OCI-LY7 (cell line): ENCODE data around the gene RAB3B. TPM values are rescaled to one million over a fixed set of nuclear protein-coding genes. Genes with fewer than 3 reads are reported as not detected.
"Not testable (repeated sequence)": the region's sequence is repeated elsewhere in the genome, so short reads cannot be mapped to it uniquely, and the experiment has no call there.

ENCODE experiments used
- BruUV-seq: library from RNA; stranded (reverse); fragments of 400-500 nt; replicated peaks from 2 replicates; lab custom pipeline; 2021; lab: Mats Ljungman, UMichigan
- CTCF ChIA-PET: fragments of 300-600 bp; sonication (Branson Sonifier 250); formaldehyde crosslinking; loops from one replicate; lab custom pipeline; 2022; ENCODE audit warnings: antibody characterized with exemption; ENCODE audit not compliant: unreplicated experiment; lab: Charles Lee
- POLR2A ChIA-PET: fragments of 300-600 bp; sonication (Branson Sonifier 250); formaldehyde crosslinking; loops from one replicate; lab custom pipeline; 2022; ENCODE audit warnings: antibody characterized with exemption; lab: Charles Lee
- DNase-seq: peaks from one replicate; pipeline ENCODE4 v3.0.0-alpha.2; 2015; ENCODE audit warnings: low spot score
- H2AFZ ChIP-seq: fragments of 200-600 bp; sonication (generic), shearing (Covaris generic); 2 replicates; pipeline ENCODE4 v1.6.1; 2014; ENCODE audit warnings: mild to moderate bottlenecking, antibody characterized with exemption, low read length, moderate library complexity
- H3K27ac ChIP-seq: fragments of 200-600 bp; sonication (generic); 2 replicates; pipeline ENCODE4 v1.5.1; 2014; ENCODE audit warnings: mixed run types, low read depth, mild to moderate bottlenecking, moderate library complexity, low read length, inconsistent platforms; ENCODE audit not compliant: poor library complexity, severe bottlenecking
- H3K36me3 ChIP-seq: fragments of 200-600 bp; sonication (generic); 2 replicates; pipeline ENCODE4 v1.6.1; 2014; ENCODE audit warnings: mild to moderate bottlenecking, antibody characterized with exemption, low read length, moderate library complexity, mixed read lengths; ENCODE audit not compliant: insufficient read depth
- H3K4me1 ChIP-seq: fragments of 200-600 bp; sonication (generic); 2 replicates; pipeline ENCODE4 v1.5.1; 2014; ENCODE audit warnings: mild to moderate bottlenecking, low read length; ENCODE audit not compliant: insufficient read depth, poor library complexity, severe bottlenecking
- H3K4me2 ChIP-seq: fragments of 200-600 bp; sonication (generic); 2 replicates; pipeline ENCODE4 v1.6.1; 2014; ENCODE audit warnings: mild to moderate bottlenecking, low read length
- H3K4me3 ChIP-seq: fragments of 200-600 bp; sonication (generic); 2 replicates; pipeline ENCODE4 v1.5.1; 2014; ENCODE audit warnings: mild to moderate bottlenecking, low read depth, low read length; ENCODE audit not compliant: poor library complexity, severe bottlenecking
- H3K79me2 ChIP-seq: fragments of 200-600 bp; sonication (generic); 2 replicates; pipeline ENCODE4 v1.6.1; 2016; ENCODE audit warnings: low read depth, mild to moderate bottlenecking, low read length, moderate library complexity, mixed read lengths; ENCODE audit not compliant: insufficient read depth
- H3K9me2 ChIP-seq: fragments of 200-600 bp; sonication (generic); 2 replicates; pipeline ENCODE4 v1.6.1; 2016; ENCODE audit warnings: mild to moderate bottlenecking, low read length, mixed read lengths; ENCODE audit not compliant: insufficient read depth
- H3K9me3 ChIP-seq: fragments of 200-600 bp; sonication (generic); 2 replicates; pipeline ENCODE4 v1.6.1; 2014; ENCODE audit warnings: mild to moderate bottlenecking, mixed run types, low read length, mixed read lengths
- H4K20me1 ChIP-seq: fragments of 200-600 bp; sonication (generic); 2 replicates; pipeline ENCODE4 v1.6.1; 2014; ENCODE audit warnings: mild to moderate bottlenecking, antibody characterized with exemption, low read length, moderate library complexity, mixed read lengths; ENCODE audit not compliant: insufficient read depth
- CTCF ChIP-seq: fragments of 200-600 bp; sonication (generic); conservative IDR thresholded peaks from 2 replicates; pipeline ENCODE4 v1.5.1; 2014; ENCODE audit warnings: mild to moderate bottlenecking, antibody characterized with exemption, low read length, moderate library complexity, mixed read lengths
- EZH2phosphoT487 ChIP-seq: fragments of 200-600 bp; sonication (generic); IDR thresholded peaks from 2 replicates; pipeline ENCODE4 v1.6.1; 2018; ENCODE audit warnings: low read depth, borderline replicate concordance, mild to moderate bottlenecking, mixed run types, antibody characterized with exemption, low read length, moderate library complexity, mixed read lengths
- intact Hi-C: fragments of 100-400 bp; cut with micrococcal nuclease; formaldehyde crosslinking; loops from one replicate; pipeline ENCODE4 v1.10.0; 2022; ENCODE audit not compliant: unreplicated experiment
- total RNA-seq, 2 experiments: library from RNA; depleted of rRNA in 1 of 2; stranded (reverse); fragments of >200 nt in 1 of 2; shearing (Covaris generic) in 1 of 2; gene quantifications; 2 replicates each; pipeline ENCODE4 v1.2.3, GENCODE V29; 2014 to 2022

The RAB3B gene
- total RNA-seq, 2 experiments from 2014 or later, result 0.03 TPM; not detected in 1

GRCh38 chr1:52008071-52008809, 17.7 kb upstream of the RAB3B start:
- intact Hi-C loops, result no loop called here
- H3K4me1 ChIP-seq, result no peaks in the 10 kb centered on the region
- H3K9me2 ChIP-seq, result no peaks in the 10 kb centered on the region
- H3K4me2 ChIP-seq, result no peak overlapping the region
- no TSS peak for BruUV-seq
- no peaks in the 10 kb centered on the region for H4K20me1 ChIP-seq
- ChIA-PET CTCF (no interaction called here), POLR2A (no interaction called here)
- H3K4me3 ChIP-seq, result no peak overlapping the region
- DNase-seq, result no peak
- no peak for TF ChIP-seq EZH2phosphoT487
- TF ChIP-seq CTCF, result no peak
- no peaks in the 10 kb centered on the region for H3K36me3 ChIP-seq
- no peak overlapping the region for H2AFZ ChIP-seq
- H3K9me3 ChIP-seq, result no peaks in the 10 kb centered on the region
- H3K27ac ChIP-seq, result no peak overlapping the region
- no peaks in the 10 kb centered on the region for H3K79me2 ChIP-seq

- H3K36me3 ChIP-seq, result no peaks in the 10 kb centered on the region
- no peak overlapping the region for H3K27ac ChIP-seq
- H3K9me2 ChIP-seq, result no peaks in the 10 kb centered on the region
- CTCF ChIA-PET, result no interaction called here
- no peaks in the 10 kb centered on the region for H3K79me2 ChIP-seq
- DNase-seq, result no peak
- no peak overlapping the region for H3K4me2 ChIP-seq
- POLR2A ChIA-PET, result no interaction called here
- H3K4me1 ChIP-seq, result no peaks in the 10 kb centered on the region
- H3K9me3 ChIP-seq, result no peaks in the 10 kb centered on the region
- no peaks in the 10 kb centered on the region for H4K20me1 ChIP-seq
- H3K4me3 ChIP-seq, result no peak overlapping the region
- H2AFZ ChIP-seq, result no peak overlapping the region
- intact Hi-C loops, result no loop called here
- BruUV-seq, result no TSS peak
- TF ChIP-seq CTCF (no peak), EZH2phosphoT487 (no peak)
Measured at GRCh38 chr1:52007215-52008002, 16.9 kb upstream of the RAB3B start.

- H3K27ac ChIP-seq, H3K9me3 ChIP-seq, H3K4me2 ChIP-seq, intact Hi-C loops, H3K4me1 ChIP-seq, H3K79me2 ChIP-seq, H3K9me2 ChIP-seq, H2AFZ ChIP-seq, DNase-seq, POLR2A ChIA-PET, CTCF ChIA-PET, H3K36me3 ChIP-seq, BruUV-seq, H4K20me1 ChIP-seq, H3K4me3 ChIP-seq: not testable (repeated sequence)
Measured at GRCh38 chr1:52006081-52006553, 15.6 kb upstream of the RAB3B start.

- DNase-seq, H3K4me3 ChIP-seq, H4K20me1 ChIP-seq, intact Hi-C loops, H2AFZ ChIP-seq, H3K9me3 ChIP-seq, H3K27ac ChIP-seq, H3K4me1 ChIP-seq, H3K36me3 ChIP-seq, CTCF ChIA-PET, H3K9me2 ChIP-seq, H3K4me2 ChIP-seq, H3K79me2 ChIP-seq, BruUV-seq: not testable (repeated sequence)
- POLR2A ChIA-PET, result interaction anchor here (0.6 kb wide), 2 partner anchors 17 to 448 kb away, joined by 3 read pairs; no protein-coding TSS in a partner anchor
Measured at GRCh38 chr1:52005548-52005947, 15.0 kb upstream of the RAB3B start.
